OCI-LY7 (cell line): ENCODE measurements around the gene JPH2.

Experiments used
- CTCF ChIP-seq: fragments of 200-600 bp; sonication (generic); conservative IDR thresholded peaks from 2 replicates; pipeline ENCODE4 v1.5.1; 2014; ENCODE audit warnings: mild to moderate bottlenecking, antibody characterized with exemption, low read length, moderate library complexity, mixed read lengths
- EZH2phosphoT487 ChIP-seq: fragments of 200-600 bp; sonication (generic); IDR thresholded peaks from 2 replicates; pipeline ENCODE4 v1.6.1; 2018; ENCODE audit warnings: low read depth, borderline replicate concordance, mild to moderate bottlenecking, mixed run types, antibody characterized with exemption, low read length, moderate library complexity, mixed read lengths

GRCh38 chr20:44153636-44154043 lies 33.3 kb downstream of the JPH2 start:
- TF ChIP-seq CTCF (no peak), EZH2phosphoT487 (no peak)
